ENCODE results near the gene BEND5. TPM values are rescaled to one million over a fixed set of nuclear protein-coding genes. Genes with fewer than 3 reads are reported as not detected.

The BEND5 gene
- total RNA-seq (2021; fragmentation: NEBNext Ultra II Directional; extraction: Animal tissue kit (Norgen Biotek cat#: 25700)) (6.5 and 7.5 TPM in 2 replicates), polyA plus RNA-seq (2011; rRNA removed) (3.4 and 3.8 TPM in 2 replicates), polyA minus RNA-seq (2011; rRNA and poly(A)+ RNA removed) (1.6 TPM in 2 replicates)
- 5.4 TPM for polyA plus RNA-seq (2011; cell fraction: cytosol; rRNA removed)
- 4.7 TPM for polyA plus RNA-seq (2011; cell fraction: nucleus; rRNA removed)
- 3.4 to 5.5 TPM (median 5.0 TPM) in 4 replicates for polyA plus RNA-seq (2012, experiment 1 of 2)
- 4.1 TPM for polyA plus RNA-seq (2012, experiment 2 of 2)
- polyA plus RNA-seq (2013, experiment 1 of 2): 8.8 TPM
- 8.7 TPM for polyA plus RNA-seq (2013, experiment 2 of 2)
- 2.0 TPM for polyA minus RNA-seq (2011; cell fraction: cytosol; rRNA and poly(A)+ RNA removed)
- polyA minus RNA-seq (2011; cell fraction: nucleus; rRNA and poly(A)+ RNA removed): 9.9 TPM
- long read RNA-seq, experiment 1, partial matches to known transcripts: 0 of 2 reads
- long read RNA-seq, experiment 1, other reads (novel, unspliced or antisense): 2 of 2 reads
- long read RNA-seq, experiment 2: 0 reads

- 8% methylated on average over 16 of the region's 73 CpGs; no CpG with 5 or more reads in 1 of the 2 experiments for WGBS, 2 experiments (ENCODE audit: extremely low coverage in 1 of 2, insufficient coverage in 1 of 2, insufficient read length in 1 of 2, insufficient replicate concordance in 2 of 2, low coverage in 1 of 2, low lambda C conversion rate in 2 of 2, missing lambda C conversion rate in 1 of 2)
- CTCF ChIA-PET (ENCODE audit: partially characterized antibody): interaction anchor here (1.1 kb wide), 1 partner anchor 204 kb away, joined by 4 read pairs; no protein-coding TSS in a partner anchor
- TF ChIP-seq POLR2AphosphoS5 (IDR thresholded peaks at IDR 0.05; ENCODE audit: low read depth, low read length) (no peak), SRF (IDR thresholded peaks at IDR 0.05; ENCODE audit: low read depth, low read length) (peak; percentile 50; the same call in 1 of the 2 replicates), MAX (IDR thresholded peaks at IDR 0.05) (no peak; the same call in 1 of the 2 replicates), ATF3 (IDR thresholded peaks at IDR 0.05; ENCODE audit: insufficient read depth, low read depth, low read length) (no peak), POLR2A (IDR thresholded peaks at IDR 0.05; ENCODE audit: control extremely low read depth in 1 of 2, low read depth in 2 of 2, low read length in 2 of 2) (no peak), TBP (IDR thresholded peaks at IDR 0.05; ENCODE audit: low read depth, low read length) (no peak; the same call in 1 of the 2 replicates), RBBP5 (IDR thresholded peaks at IDR 0.05; ENCODE audit: borderline replicate concordance, low read depth, low read length) (peak; percentile 70; the same call in 1 of the 2 replicates), GTF2F1 (IDR thresholded peaks at IDR 0.05; ENCODE audit: borderline replicate concordance, low read depth, low read length) (no peak)
Observed at GRCh38 chr1:48776393-48777218, at the start of gene BEND5. Gene BEND5 (minus strand): TSS chr1:48776891. CDS start chr1:48776831, 60 bp downstream.

More at GRCh38 chr1:48776393-48777218, at the start of gene BEND5:
- H3K9ac ChIP-seq (replicated peaks in 1 of 4; ENCODE audit: extremely low read depth in 1 of 4, low read depth in 3 of 4, low read length in 3 of 4): peak within 1 kb of the TSS; percentile 44 to 85 (median 54)
- no peaks in the 10 kb centered on the region for H4K20me1 ChIP-seq (replicated peaks in 1 of 2; ENCODE audit: control insufficient read depth in 1 of 2, insufficient read depth in 2 of 2, low read length in 2 of 2)
- H3K23me2 ChIP-seq (ENCODE audit: low read depth, low read length): peaks cover 12% of the 10 kb centered on the region; the same call in 1 of the 2 replicates
- H2BK20ac ChIP-seq (ENCODE audit: low read length): no peak within 1 kb of the TSS
- peak within 1 kb of the TSS; percentile 22; the same call in 1 of the 2 replicates for H4K8ac ChIP-seq (ENCODE audit: extremely low read depth, insufficient read depth, low read length)
- H3K4me3 ChIP-seq (ENCODE audit: extremely low read depth in 1 of 4, insufficient read depth in 2 of 4, low read depth in 3 of 4, low read length in 4 of 4): peak within 1 kb of the TSS; percentile 69 to 92 (median 79)
- 0 out of 8 replicates have a peak, but pooled peaks cover 0 to 1% (median 0%) of the 10 kb centered on the region in 4 experiments for H3K36me3 ChIP-seq (ENCODE audit: control insufficient read depth in 2 of 4, insufficient read depth in 4 of 4, low read length in 3 of 4)
- no peak within 1 kb of the TSS; the same call in 1 of the 2 replicates for H2BK15ac ChIP-seq (ENCODE audit: low read length)
- H3K79me2 ChIP-seq (ENCODE audit: control insufficient read depth in 1 of 2, insufficient read depth in 2 of 2, low read length in 2 of 2): 0 out of 4 replicates have a peak, but pooled peaks cover 0 to 3% of the 10 kb centered on the region in 2 experiments
- peaks cover 2% of the 10 kb centered on the region; the same call in 1 of the 2 replicates for H3K79me1 ChIP-seq (ENCODE audit: low read depth, low read length)
- POLR2A ChIA-PET (ENCODE audit: partially characterized antibody): interaction anchor here (1.5 kb wide), 1 partner anchor 67 kb away, joined by 3 read pairs; no protein-coding TSS in a partner anchor
- FAIRE-seq (no peak), DNase-seq (ENCODE audit: low read depth in 1 of 2, low spot score in 2 of 2) (peak; percentile 47 to 81)
- no peak within 1 kb of the TSS for H3K14ac ChIP-seq (ENCODE audit: insufficient read length)
- H3K4me2 ChIP-seq (ENCODE audit: insufficient read depth in 1 of 2, low read depth in 2 of 2, low read length in 2 of 2): peak within 1 kb of the TSS; percentile 73 to 98
- H2AK5ac ChIP-seq (ENCODE audit: low read depth, low read length): no peak within 1 kb of the TSS
- no peak within 1 kb of the TSS for H3K4ac ChIP-seq (replicated peaks; ENCODE audit: insufficient read length, low read depth, low read length)
- peak within 1 kb of the TSS; percentile 75 for H3K56ac ChIP-seq (replicated peaks; ENCODE audit: insufficient read length, low read depth, low read length)
- H3K9me3 ChIP-seq (ENCODE audit: insufficient read depth in 2 of 2, low read depth in 1 of 2, low read length in 1 of 2): no peaks in the 10 kb centered on the region
- peaks cover 0 to 4% (median 2%) of the 10 kb centered on the region in 4 experiments; a peak in 2 of 7 replicates for H3K4me1 ChIP-seq (replicated peaks in 1 of 4; ENCODE audit: control insufficient read depth in 3 of 4, insufficient read depth in 4 of 4, low read length in 3 of 4)
- H3K18ac ChIP-seq (ENCODE audit: extremely low read depth, low read length): peak within 1 kb of the TSS; percentile 26; the same call in 1 of the 2 replicates
- 0 out of 2 replicates have a peak within 1 kb of the TSS, but pooled peaks have one; percentile 50 for H2BK12ac ChIP-seq (ENCODE audit: low read depth, low read length)
- no peak within 1 kb of the TSS for H3K23ac ChIP-seq (ENCODE audit: insufficient read length)
- peak within 1 kb of the TSS; percentile 32 for H4K5ac ChIP-seq (ENCODE audit: insufficient read length, low read depth, low read length)
- no peak within 1 kb of the TSS for H2BK5ac ChIP-seq (ENCODE audit: low read depth, low read length)
- peak within 1 kb of the TSS; percentile 98 for H2AFZ ChIP-seq (ENCODE audit: low read length)
- H2BK120ac ChIP-seq (replicated peaks; ENCODE audit: low read depth, low read length): peak within 1 kb of the TSS; percentile 30
- peak within 1 kb of the TSS; percentile 85 for H4K91ac ChIP-seq (replicated peaks; ENCODE audit: insufficient read length, low read length)
- no peak within 1 kb of the TSS for H3K27ac ChIP-seq (ENCODE audit: low read depth, low read length)
- H3K27me3 ChIP-seq (replicated peaks in 1 of 4; ENCODE audit: control insufficient read depth in 3 of 4, extremely low read depth in 1 of 4, insufficient read depth in 3 of 4, low read length in 3 of 4): no peaks in the 10 kb centered on the region

All from H1 (cell line).